HUES6 (cell line): ENCODE results near the gene AMBRA1.

Experiments used
- H3K27ac ChIP-seq: 2 replicates; pipeline ENCODE4 v1.7.0; 2013; ENCODE audit warnings: low read depth, mild to moderate bottlenecking, low read length, inconsistent platforms
- H3K27me3 ChIP-seq: 2 replicates; pipeline ENCODE4 v1.6.1; 2013; ENCODE audit warnings: low read length; ENCODE audit not compliant: control insufficient read depth, insufficient read depth
- H3K36me3 ChIP-seq: 2 replicates; pipeline ENCODE4 v1.6.1; 2013; ENCODE audit warnings: low read length; ENCODE audit not compliant: control insufficient read depth, insufficient read depth
- H3K4me1 ChIP-seq: 2 replicates; pipeline ENCODE4 v1.6.1; 2013; ENCODE audit warnings: low read length; ENCODE audit not compliant: control insufficient read depth, insufficient read depth
- H3K4me3 ChIP-seq: 2 replicates; pipeline ENCODE4 v1.5.1; 2013; ENCODE audit warnings: low read depth, low read length
- H3K9ac ChIP-seq: one replicate; pipeline ENCODE4 v1.6.1; 2013; ENCODE audit warnings: mild to moderate bottlenecking, low read length
- H3K9me3 ChIP-seq: 2 replicates; pipeline ENCODE4 v1.6.1; 2013; ENCODE audit warnings: low read depth, low read length; ENCODE audit not compliant: control insufficient read depth, insufficient read depth

Gene AMBRA1

GRCh38 chr11:46360878-46361277, 232.9 kb downstream of the AMBRA1 start:
- Histone ChIP-seq H3K4me1 (peaks cover 45% of the 10 kb centered on the region), H3K4me3 (no peak overlapping the region), H3K9ac (no peak overlapping the region), H3K27ac (no peak overlapping the region), H3K9me3 (no peaks in the 10 kb centered on the region), H3K36me3 (0 out of 2 replicates have a peak, but pooled peaks cover 2% of the 10 kb centered on the region), H3K27me3 (no peaks in the 10 kb centered on the region)

GRCh38 chr11:46359953-46360352, 233.9 kb downstream of the AMBRA1 start:
- H3K4me3 ChIP-seq = no peak overlapping the region
- no peaks in the 10 kb centered on the region for H3K27me3 ChIP-seq
- H3K36me3 ChIP-seq = 0 out of 2 replicates have a peak, but pooled peaks cover 2% of the 10 kb centered on the region
- no peak overlapping the region for H3K27ac ChIP-seq
- H3K4me1 ChIP-seq = peaks cover 45% of the 10 kb centered on the region
- H3K9me3 ChIP-seq = no peaks in the 10 kb centered on the region
- H3K9ac ChIP-seq = no peak overlapping the region

- no peaks in the 10 kb centered on the region for H3K9me3 ChIP-seq
- H3K36me3 ChIP-seq = no peaks in the 10 kb centered on the region
- H3K4me1 ChIP-seq = peaks cover 51% of the 10 kb centered on the region
- no peaks in the 10 kb centered on the region for H3K27me3 ChIP-seq
- H3K4me3 ChIP-seq = no peak overlapping the region
- no peak overlapping the region for H3K9ac ChIP-seq
- H3K27ac ChIP-seq = no peak overlapping the region
Measured at GRCh38 chr11:46357483-46357936, 236.3 kb downstream of the AMBRA1 start.

- H3K9me3 ChIP-seq = no peaks in the 10 kb centered on the region
- no peak overlapping the region for H3K27ac ChIP-seq
- H3K4me3 ChIP-seq = no peak overlapping the region
- H3K9ac ChIP-seq = no peak overlapping the region
- no peaks in the 10 kb centered on the region for H3K27me3 ChIP-seq
- H3K36me3 ChIP-seq = no peaks in the 10 kb centered on the region
- peaks cover 51% of the 10 kb centered on the region for H3K4me1 ChIP-seq
Measured at GRCh38 chr11:46356924-46357482, 236.8 kb downstream of the AMBRA1 start.

GRCh38 chr11:46353698-46354097, 240.1 kb downstream of the AMBRA1 start:
- Histone ChIP-seq H3K4me1 (peaks cover 63% of the 10 kb centered on the region), H3K27ac (no peak overlapping the region), H3K4me3 (no peak overlapping the region), H3K36me3 (no peaks in the 10 kb centered on the region), H3K9me3 (no peaks in the 10 kb centered on the region), H3K9ac (no peak overlapping the region), H3K27me3 (no peaks in the 10 kb centered on the region)

- Histone ChIP-seq H3K27me3 (no peaks in the 10 kb centered on the region), H3K4me3 (peak overlapping the region; percentile 31; the same call in 1 of the 2 replicates), H3K9me3 (no peaks in the 10 kb centered on the region), H3K27ac (no peak overlapping the region), H3K9ac (peak overlapping the region; percentile 9), H3K4me1 (peaks cover 65% of the 10 kb centered on the region), H3K36me3 (no peaks in the 10 kb centered on the region)
Measured at GRCh38 chr11:46352063-46352841, 241.6 kb downstream of the AMBRA1 start.

GRCh38 chr11:46351606-46352005, 242.2 kb downstream of the AMBRA1 start:
- Histone ChIP-seq H3K4me1 (peaks cover 63% of the 10 kb centered on the region), H3K27me3 (peaks cover 4% of the 10 kb centered on the region), H3K9me3 (no peaks in the 10 kb centered on the region), H3K27ac (no peak overlapping the region), H3K9ac (peak overlapping the region; percentile 9), H3K36me3 (no peaks in the 10 kb centered on the region), H3K4me3 (peak overlapping the region; percentile 31; the same call in 1 of the 2 replicates)

GRCh38 chr11:46351148-46351547, 242.7 kb downstream of the AMBRA1 start:
- no peak overlapping the region for H3K4me3 ChIP-seq
- H3K27me3 ChIP-seq = peaks cover 9% of the 10 kb centered on the region
- H3K9ac ChIP-seq = no peak overlapping the region
- no peaks in the 10 kb centered on the region for H3K9me3 ChIP-seq
- no peaks in the 10 kb centered on the region for H3K36me3 ChIP-seq
- H3K4me1 ChIP-seq = peaks cover 63% of the 10 kb centered on the region
- H3K27ac ChIP-seq = no peak overlapping the region

- H3K36me3 ChIP-seq = no peaks in the 10 kb centered on the region
- no peaks in the 10 kb centered on the region for H3K9me3 ChIP-seq
- H3K9ac ChIP-seq = no peak overlapping the region
- H3K4me1 ChIP-seq = peaks cover 66% of the 10 kb centered on the region
- H3K27me3 ChIP-seq = peaks cover 12% of the 10 kb centered on the region
- no peak overlapping the region for H3K4me3 ChIP-seq
- H3K27ac ChIP-seq = no peak overlapping the region
Measured at GRCh38 chr11:46350695-46351094, 243.1 kb downstream of the AMBRA1 start.

GRCh38 chr11:46348566-46349401, 245.0 kb downstream of the AMBRA1 start:
- peaks cover 79% of the 10 kb centered on the region for H3K4me1 ChIP-seq

More at GRCh38 chr11:46348566-46349401, 245.0 kb downstream of the AMBRA1 start:
- Histone ChIP-seq H3K27me3 (peaks cover 12% of the 10 kb centered on the region), H3K9ac (peak overlapping the region; percentile 76), H3K27ac (no peak overlapping the region), H3K9me3 (no peaks in the 10 kb centered on the region), H3K4me3 (peak overlapping the region; percentile 93), H3K36me3 (no peaks in the 10 kb centered on the region)
